Prostate gland (tissue), 2 donors: ENCODE measurements around the gene ARHGEF2.

Experiments
- CTCF ChIP-seq, 4 experiments: fragments of 200-600 bp in 2 of 4; fragments of 450-650 bp in 2 of 4; sonication (generic) in 2 of 4; IDR thresholded peaks; 1 replicate in 3 of 4; 2 replicates in 1 of 4; pipeline ENCODE4 v1.5.1; 2016 to 2019; ENCODE audit warnings: antibody characterized with exemption in 4 of 4, mild to moderate bottlenecking in 2 of 4, moderate library complexity in 2 of 4
- POLR2A ChIP-seq: fragments of 450-650 bp; IDR thresholded peaks from one replicate; pipeline ENCODE4 v1.6.1; 2016; ENCODE audit warnings: antibody characterized with exemption, mild to moderate bottlenecking
- POLR2AphosphoS5 ChIP-seq: sonication (generic); formaldehyde crosslinking; IDR thresholded peaks from one replicate; pipeline ENCODE4 v1.6.1; 2017; ENCODE audit warnings: antibody characterized with exemption

- TF ChIP-seq CTCF (IDR thresholded peaks at IDR 0.05) (no peak), POLR2A (no peak), POLR2AphosphoS5 (no peak)
Observed at GRCh38 chr1:156001021-156001661, 22.8 kb upstream of the ARHGEF2 start.
